GM12878 (cell line): Measurements from ENCODE around the gene CGN.

Experiments
- BCL11A ChIP-seq: IDR thresholded peaks from 2 replicates; pipeline ENCODE4 v1.6.1; 2011; ENCODE audit warnings: low read depth, low read length
- CBX5 ChIP-seq: sonication (generic); IDR thresholded peaks from 2 replicates; pipeline ENCODE4 v1.6.1; 2016; ENCODE audit warnings: low read depth, moderate library complexity, mild to moderate bottlenecking, inconsistent platforms
- CHD1 ChIP-seq: IDR thresholded peaks from 2 replicates; pipeline ENCODE4 v1.6.1; 2012; ENCODE audit warnings: low read depth, low read length, improper control_type of control experiment
- IKZF1 ChIP-seq: fragments of 450-650 bp; conservative IDR thresholded peaks from 2 replicates; pipeline ENCODE4 v1.6.1; 2017; ENCODE audit warnings: antibody characterized with exemption, mild to moderate bottlenecking
- NRF1 ChIP-seq: conservative IDR thresholded peaks from 2 replicates; pipeline ENCODE4 v1.6.1; 2011; ENCODE audit warnings: mild to moderate bottlenecking, low read depth, low read length, improper control_type of control experiment
- STAT1 ChIP-seq: fragments of 450-650 bp; conservative IDR thresholded peaks from 2 replicates; pipeline ENCODE4 v1.6.1; 2014; ENCODE audit warnings: antibody characterized with exemption, mild to moderate bottlenecking
- YY1 ChIP-seq: IDR thresholded peaks from 2 replicates; pipeline ENCODE4 v1.6.1; 2011; ENCODE audit warnings: low read depth, mild to moderate bottlenecking, low read length
- ZNF274 ChIP-seq: IDR thresholded peaks from one replicate; pipeline ENCODE4 v1.8.0; 2011; ENCODE audit not compliant: insufficient read length, insufficient read depth
- TF ChIP-seq, protein P1 (sequence below), 3 experiments: IDR thresholded peaks in 2 of 3; conservative IDR thresholded peaks in 1 of 3; 2 replicates each; pipeline ENCODE4 v1.5.1; 2011; ENCODE audit warnings: low read depth in 3 of 3, low read length in 3 of 3, mild to moderate bottlenecking in 3 of 3, control low read depth in 2 of 3, moderate library complexity in 2 of 3, inconsistent platforms in 1 of 3, mixed read lengths in 1 of 3; ENCODE audit not compliant: control insufficient read depth in 2 of 3, insufficient read depth in 1 of 3; ENCODE audit errors: extremely low read depth in 1 of 3
- TF ChIP-seq, protein P2 (sequence below): IDR thresholded peaks from 2 replicates; pipeline ENCODE4 v1.6.1; 2012; ENCODE audit warnings: low read length, inconsistent platforms
- TF ChIP-seq, protein P3 (sequence below): IDR thresholded peaks from 2 replicates; pipeline ENCODE4 v1.6.1; 2011; ENCODE audit warnings: borderline replicate concordance, low read depth, mild to moderate bottlenecking, moderate library complexity, mixed read lengths, low read length; ENCODE audit not compliant: insufficient read depth; ENCODE audit errors: extremely low read length
- TF ChIP-seq, protein P4 (sequence below): IDR thresholded peaks from 2 replicates; pipeline ENCODE4 v1.6.1; 2012; ENCODE audit warnings: low read depth, low read length, improper control_type of control experiment

DNA sequence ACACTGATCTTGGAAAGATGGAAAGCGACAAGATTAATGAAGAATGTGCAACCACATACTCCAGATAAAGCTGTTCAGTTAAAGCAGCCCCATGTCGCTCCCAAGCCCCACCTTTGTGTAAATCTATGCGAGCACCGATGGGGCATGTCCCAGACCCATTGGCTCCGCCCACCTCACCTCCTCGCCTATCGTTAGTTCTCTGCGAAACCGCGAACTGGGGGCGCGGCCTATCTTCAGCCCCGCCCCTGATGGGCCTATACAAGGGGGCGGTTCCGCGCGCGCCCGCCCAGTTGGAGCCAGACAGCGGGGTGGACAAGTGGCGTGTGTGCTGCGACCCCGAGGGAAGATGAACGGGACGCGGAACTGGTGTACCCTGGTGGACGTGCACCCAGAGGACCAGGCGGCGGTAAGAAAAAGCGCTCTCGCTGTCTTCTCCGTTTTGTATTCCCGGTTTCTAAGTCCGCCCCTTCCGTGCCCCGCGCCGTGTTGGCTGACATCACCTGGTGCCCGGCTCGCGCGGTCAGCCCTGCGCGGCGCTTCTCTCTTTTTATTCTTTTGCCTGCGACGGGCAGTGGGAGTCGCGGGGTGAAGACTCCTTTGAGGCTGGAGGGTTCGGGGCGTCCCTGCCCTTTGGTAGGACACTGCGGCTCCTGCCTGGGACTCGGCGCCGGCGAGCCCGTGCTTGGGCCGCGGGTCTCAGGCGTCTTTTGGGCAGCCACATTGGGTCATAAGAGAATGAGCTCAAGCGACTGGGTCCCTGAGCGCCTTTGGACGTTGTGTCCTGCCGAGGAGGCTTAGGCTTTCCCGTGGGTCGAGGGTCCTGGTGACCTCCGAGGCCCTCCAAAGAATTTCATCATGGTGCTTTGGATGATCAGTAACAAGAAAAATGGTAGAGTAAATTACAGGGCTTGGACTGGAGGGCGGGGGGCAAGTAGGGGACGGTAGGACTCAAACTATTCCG is 29.1 kb downstream of the CGN start, which contains the start of gene TUFT1:
- TF ChIP-seq, protein P1, sequence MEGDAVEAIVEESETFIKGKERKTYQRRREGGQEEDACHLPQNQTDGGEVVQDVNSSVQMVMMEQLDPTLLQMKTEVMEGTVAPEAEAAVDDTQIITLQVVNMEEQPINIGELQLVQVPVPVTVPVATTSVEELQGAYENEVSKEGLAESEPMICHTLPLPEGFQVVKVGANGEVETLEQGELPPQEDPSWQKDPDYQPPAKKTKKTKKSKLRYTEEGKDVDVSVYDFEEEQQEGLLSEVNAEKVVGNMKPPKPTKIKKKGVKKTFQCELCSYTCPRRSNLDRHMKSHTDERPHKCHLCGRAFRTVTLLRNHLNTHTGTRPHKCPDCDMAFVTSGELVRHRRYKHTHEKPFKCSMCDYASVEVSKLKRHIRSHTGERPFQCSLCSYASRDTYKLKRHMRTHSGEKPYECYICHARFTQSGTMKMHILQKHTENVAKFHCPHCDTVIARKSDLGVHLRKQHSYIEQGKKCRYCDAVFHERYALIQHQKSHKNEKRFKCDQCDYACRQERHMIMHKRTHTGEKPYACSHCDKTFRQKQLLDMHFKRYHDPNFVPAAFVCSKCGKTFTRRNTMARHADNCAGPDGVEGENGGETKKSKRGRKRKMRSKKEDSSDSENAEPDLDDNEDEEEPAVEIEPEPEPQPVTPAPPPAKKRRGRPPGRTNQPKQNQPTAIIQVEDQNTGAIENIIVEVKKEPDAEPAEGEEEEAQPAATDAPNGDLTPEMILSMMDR (IDR thresholded peaks at IDR 0.05 in 2 of 3, conservative IDR thresholded peaks at IDR 0.05 in 1 of 3; ENCODE audit: control insufficient read depth in 2 of 3, extremely low read depth in 1 of 3, insufficient read depth in 1 of 3, low read depth in 3 of 3, low read length in 3 of 3), result no peak
- TF ChIP-seq STAT1, result no peak
- no peak for TF ChIP-seq CBX5
- TF ChIP-seq, protein P2, sequence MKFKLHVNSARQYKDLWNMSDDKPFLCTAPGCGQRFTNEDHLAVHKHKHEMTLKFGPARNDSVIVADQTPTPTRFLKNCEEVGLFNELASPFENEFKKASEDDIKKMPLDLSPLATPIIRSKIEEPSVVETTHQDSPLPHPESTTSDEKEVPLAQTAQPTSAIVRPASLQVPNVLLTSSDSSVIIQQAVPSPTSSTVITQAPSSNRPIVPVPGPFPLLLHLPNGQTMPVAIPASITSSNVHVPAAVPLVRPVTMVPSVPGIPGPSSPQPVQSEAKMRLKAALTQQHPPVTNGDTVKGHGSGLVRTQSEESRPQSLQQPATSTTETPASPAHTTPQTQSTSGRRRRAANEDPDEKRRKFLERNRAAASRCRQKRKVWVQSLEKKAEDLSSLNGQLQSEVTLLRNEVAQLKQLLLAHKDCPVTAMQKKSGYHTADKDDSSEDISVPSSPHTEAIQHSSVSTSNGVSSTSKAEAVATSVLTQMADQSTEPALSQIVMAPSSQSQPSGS, result no peak
- TF ChIP-seq, protein P3, sequence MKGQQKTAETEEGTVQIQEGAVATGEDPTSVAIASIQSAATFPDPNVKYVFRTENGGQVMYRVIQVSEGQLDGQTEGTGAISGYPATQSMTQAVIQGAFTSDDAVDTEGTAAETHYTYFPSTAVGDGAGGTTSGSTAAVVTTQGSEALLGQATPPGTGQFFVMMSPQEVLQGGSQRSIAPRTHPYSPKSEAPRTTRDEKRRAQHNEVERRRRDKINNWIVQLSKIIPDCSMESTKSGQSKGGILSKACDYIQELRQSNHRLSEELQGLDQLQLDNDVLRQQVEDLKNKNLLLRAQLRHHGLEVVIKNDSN, result no peak
- TF ChIP-seq NRF1, result no peak
- TF ChIP-seq IKZF1, result no peak
- TF ChIP-seq ZNF274, result no peak
- TF ChIP-seq YY1, result no peak
- TF ChIP-seq, protein P4, sequence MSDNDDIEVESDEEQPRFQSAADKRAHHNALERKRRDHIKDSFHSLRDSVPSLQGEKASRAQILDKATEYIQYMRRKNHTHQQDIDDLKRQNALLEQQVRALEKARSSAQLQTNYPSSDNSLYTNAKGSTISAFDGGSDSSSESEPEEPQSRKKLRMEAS, result 0 out of 2 replicates have a peak, but pooled peaks have one; percentile 14
- TF ChIP-seq CHD1, result no peak
- TF ChIP-seq BCL11A, result no peak
